Neural progenitor cell (in vitro differentiated cells): Measurements from ENCODE around the gene ZNF423.

Experiments used
- EZH2 ChIP-seq: fragments of 200-600 bp; sonication (generic); IDR thresholded peaks from 2 replicates; pipeline ENCODE4 v1.6.1; 2017; ENCODE audit warnings: antibody characterized with exemption, mild to moderate bottlenecking, moderate library complexity
- TF ChIP-seq, protein P1 (sequence below): fragments of 200-600 bp; sonication (generic); IDR thresholded peaks from 2 replicates; pipeline ENCODE4 v1.5.1; 2017; ENCODE audit warnings: antibody characterized with exemption, mild to moderate bottlenecking

- TF ChIP-seq, protein P1, sequence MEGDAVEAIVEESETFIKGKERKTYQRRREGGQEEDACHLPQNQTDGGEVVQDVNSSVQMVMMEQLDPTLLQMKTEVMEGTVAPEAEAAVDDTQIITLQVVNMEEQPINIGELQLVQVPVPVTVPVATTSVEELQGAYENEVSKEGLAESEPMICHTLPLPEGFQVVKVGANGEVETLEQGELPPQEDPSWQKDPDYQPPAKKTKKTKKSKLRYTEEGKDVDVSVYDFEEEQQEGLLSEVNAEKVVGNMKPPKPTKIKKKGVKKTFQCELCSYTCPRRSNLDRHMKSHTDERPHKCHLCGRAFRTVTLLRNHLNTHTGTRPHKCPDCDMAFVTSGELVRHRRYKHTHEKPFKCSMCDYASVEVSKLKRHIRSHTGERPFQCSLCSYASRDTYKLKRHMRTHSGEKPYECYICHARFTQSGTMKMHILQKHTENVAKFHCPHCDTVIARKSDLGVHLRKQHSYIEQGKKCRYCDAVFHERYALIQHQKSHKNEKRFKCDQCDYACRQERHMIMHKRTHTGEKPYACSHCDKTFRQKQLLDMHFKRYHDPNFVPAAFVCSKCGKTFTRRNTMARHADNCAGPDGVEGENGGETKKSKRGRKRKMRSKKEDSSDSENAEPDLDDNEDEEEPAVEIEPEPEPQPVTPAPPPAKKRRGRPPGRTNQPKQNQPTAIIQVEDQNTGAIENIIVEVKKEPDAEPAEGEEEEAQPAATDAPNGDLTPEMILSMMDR, result no peak
- no peak for TF ChIP-seq EZH2
These were observed 227.8 kb downstream of the ZNF423 start for GRCh38 chr16:49628148-49628547.
